Medulla oblongata (tissue), 1 donor: ENCODE results near the gene MVK.
"Not testable (repeated sequence)": the region's sequence is repeated elsewhere in the genome, so short reads cannot be mapped to it uniquely, and the experiment has no call there.

Experiments used
- DNase-seq: peaks from one replicate; pipeline ENCODE4 v3.0.0-alpha.2; 2015; ENCODE audit errors: extremely low spot score

Gene MVK

GRCh38 chr12:109591041-109591440, 17.4 kb downstream of the MVK start:
- no peak for DNase-seq

GRCh38 chr12:109592195-109592904, 18.8 kb downstream of the MVK start:
- no peak for DNase-seq

- DNase-seq = no peak
These were observed 19.3 kb downstream of the MVK start for GRCh38 chr12:109592905-109593272.

- no peak for DNase-seq
These were observed 21.1 kb downstream of the MVK start for GRCh38 chr12:109594556-109595317.

GRCh38 chr12:109595321-109595902, 21.8 kb downstream of the MVK start:
- no peak for DNase-seq

GRCh38 chr12:109596418-109597244, 23.0 kb downstream of the MVK start:
- DNase-seq = no peak

- no peak for DNase-seq
These were observed 23.8 kb downstream of the MVK start for GRCh38 chr12:109597414-109597794.

- DNase-seq = peak; percentile 92
These were observed 24.3 kb downstream of the MVK start for GRCh38 chr12:109597795-109598427.

GRCh38 chr12:109598428-109598854, 24.8 kb downstream of the MVK start:
- DNase-seq = no peak

- DNase-seq = no peak
These were observed 25.5 kb downstream of the MVK start for GRCh38 chr12:109599087-109599486.

GRCh38 chr12:109600481-109600880, 26.9 kb downstream of the MVK start:
- no peak for DNase-seq

- no peak for DNase-seq
These were observed 27.4 kb downstream of the MVK start for GRCh38 chr12:109600995-109601394.

- no peak for DNase-seq
These were observed 28.0 kb downstream of the MVK start for GRCh38 chr12:109601557-109601956.

GRCh38 chr12:109602132-109602531, 28.5 kb downstream of the MVK start:
- DNase-seq = not testable (repeated sequence)

GRCh38 chr12:109604132-109604585, 30.6 kb downstream of the MVK start:
- no peak for DNase-seq

- no peak for DNase-seq
These were observed 31.4 kb downstream of the MVK start for GRCh38 chr12:109605016-109605415.

- no peak for DNase-seq
These were observed 32.1 kb downstream of the MVK start for GRCh38 chr12:109605599-109606228.

GRCh38 chr12:109606320-109607028, 32.9 kb downstream of the MVK start:
- peak; percentile 70 for DNase-seq

- DNase-seq = no peak
These were observed 34.0 kb downstream of the MVK start for GRCh38 chr12:109607618-109608017.

GRCh38 chr12:109608270-109608669, 34.7 kb downstream of the MVK start:
- DNase-seq = no peak
